ENCODE results near the gene AGA. TPM values are rescaled to one million over a fixed set of nuclear protein-coding genes. Genes with fewer than 3 reads are reported as not detected.

The AGA gene
- total RNA-seq, 4 donors from 2014 or later = 8.4 to 25.1 (median 14.7) TPM

- no peaks in the 10 kb centered on the region for H3K36me3 ChIP-seq
- WGBS, 2 donors = 12 to 27% methylated on average over 2 of the region's 2 CpGs
Measured at GRCh38 chr4:177400030-177400429, 42.2 kb downstream of the AGA start.

GRCh38 chr4:177396352-177396751, 45.9 kb downstream of the AGA start:
- TF ChIP-seq POLR2A (IDR thresholded peaks at IDR 0.05) (no peak), CTCF (IDR thresholded peaks at IDR 0.05) (no peak), EP300 (IDR thresholded peaks at IDR 0.05) (no peak)
- 88 to 91% methylated on average over 2 of the region's 2 CpGs for WGBS, 2 donors
- DNase-seq (ENCODE audit: low spot score in 2 of 2) = no peak

More at GRCh38 chr4:177400030-177400429, 42.2 kb downstream of the AGA start:
- TF ChIP-seq EP300 (IDR thresholded peaks at IDR 0.05) = no peak
- no peak for TF ChIP-seq CTCF (IDR thresholded peaks at IDR 0.05)
- no peak for TF ChIP-seq POLR2A (IDR thresholded peaks at IDR 0.05)
- no peak overlapping the region for H3K27ac ChIP-seq
- no peak overlapping the region for H3K4me3 ChIP-seq
- DNase-seq (ENCODE audit: low spot score in 2 of 2) = no peak
- H3K27me3 ChIP-seq = no peaks in the 10 kb centered on the region
- H3K9me3 ChIP-seq = no peaks in the 10 kb centered on the region
- H3K4me1 ChIP-seq = no peaks in the 10 kb centered on the region

GRCh38 chr4:177393236-177393635, 49.0 kb downstream of the AGA start:
- H3K9me3 ChIP-seq = no peaks in the 10 kb centered on the region
- no peaks in the 10 kb centered on the region for H3K36me3 ChIP-seq
- DNase-seq (ENCODE audit: low spot score in 2 of 2) = no peak
- TF ChIP-seq POLR2A (IDR thresholded peaks at IDR 0.05) (no peak), CTCF (IDR thresholded peaks at IDR 0.05) (no peak), EP300 (IDR thresholded peaks at IDR 0.05) (no peak)
- H3K27ac ChIP-seq = no peak overlapping the region
- H3K4me3 ChIP-seq = no peak overlapping the region
- no peaks in the 10 kb centered on the region for H3K27me3 ChIP-seq
- H3K4me1 ChIP-seq = no peaks in the 10 kb centered on the region
- 65 to 73% methylated on average over 8 of the region's 8 CpGs for WGBS, 2 donors

More at GRCh38 chr4:177396352-177396751, 45.9 kb downstream of the AGA start:
- no peak overlapping the region for H3K4me3 ChIP-seq
- no peaks in the 10 kb centered on the region for H3K9me3 ChIP-seq
- no peak overlapping the region for H3K27ac ChIP-seq
- H3K4me1 ChIP-seq = no peaks in the 10 kb centered on the region
- H3K36me3 ChIP-seq = no peaks in the 10 kb centered on the region
- H3K27me3 ChIP-seq = no peaks in the 10 kb centered on the region

GRCh38 chr4:177391953-177392352, 50.3 kb downstream of the AGA start:
- Histone ChIP-seq H3K27ac (no peak overlapping the region), H3K9me3 (no peaks in the 10 kb centered on the region), H3K36me3 (no peaks in the 10 kb centered on the region), H3K4me3 (no peak overlapping the region), H3K4me1 (no peaks in the 10 kb centered on the region), H3K27me3 (no peaks in the 10 kb centered on the region)
- no peak for DNase-seq (ENCODE audit: low spot score in 2 of 2)
- no peak for TF ChIP-seq POLR2A (IDR thresholded peaks at IDR 0.05)
- TF ChIP-seq CTCF (IDR thresholded peaks at IDR 0.05) = no peak
- no peak for TF ChIP-seq EP300 (IDR thresholded peaks at IDR 0.05)
- WGBS, 2 donors = 83 to 87% methylated on average over 6 of the region's 6 CpGs

GRCh38 chr4:177391287-177391686, 51.0 kb downstream of the AGA start:
- no peak for DNase-seq (ENCODE audit: low spot score in 2 of 2)
- 48 to 53% methylated on average over 3 of the region's 3 CpGs for WGBS, 2 donors
- no peaks in the 10 kb centered on the region for H3K4me1 ChIP-seq

More at GRCh38 chr4:177391287-177391686, 51.0 kb downstream of the AGA start:
- TF ChIP-seq POLR2A (IDR thresholded peaks at IDR 0.05) (no peak), EP300 (IDR thresholded peaks at IDR 0.05) (no peak), CTCF (IDR thresholded peaks at IDR 0.05) (no peak)
- no peaks in the 10 kb centered on the region for H3K36me3 ChIP-seq
- no peak overlapping the region for H3K4me3 ChIP-seq
- no peaks in the 10 kb centered on the region for H3K27me3 ChIP-seq
- no peak overlapping the region for H3K27ac ChIP-seq
- no peaks in the 10 kb centered on the region for H3K9me3 ChIP-seq
